Dedifferentiated amniotic fluid mesenchymal stem cell (primary cell): ENCODE measurements around the gene MTM1.
A peak's percentile ranks its signal among the peaks of the same experiment; 100 is the strongest.

ENCODE experiments used
- DNase-seq: peaks from one replicate; pipeline ENCODE4 v3.0.0-alpha.2; 2016; ENCODE audit errors: extremely low spot score

The MTM1 gene

GRCh38 chrX:150602743-150603142 lies 34.3 kb downstream of the MTM1 start:
- no peak for DNase-seq

DNA sequence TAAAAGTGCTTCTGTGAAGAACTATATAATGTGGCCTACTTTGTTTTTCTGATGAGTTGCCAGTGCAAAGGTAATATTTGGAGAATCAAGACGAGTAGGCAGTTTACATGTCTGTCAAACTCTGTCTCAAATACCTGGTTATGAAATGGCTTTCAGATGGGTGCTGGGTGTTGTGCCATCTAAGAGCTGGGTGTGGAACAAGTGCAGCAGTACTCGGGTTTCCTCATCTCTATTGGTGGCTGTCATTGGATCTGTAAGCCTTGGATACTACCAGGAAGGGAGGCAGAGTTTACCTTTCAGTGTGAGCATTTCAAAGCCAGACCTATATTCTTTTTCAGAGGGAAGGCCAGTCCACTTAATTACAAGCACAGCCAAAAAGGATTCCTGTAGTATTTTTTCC lies 37.2 kb downstream of the MTM1 start:
- DNase-seq, result no peak

DNA sequence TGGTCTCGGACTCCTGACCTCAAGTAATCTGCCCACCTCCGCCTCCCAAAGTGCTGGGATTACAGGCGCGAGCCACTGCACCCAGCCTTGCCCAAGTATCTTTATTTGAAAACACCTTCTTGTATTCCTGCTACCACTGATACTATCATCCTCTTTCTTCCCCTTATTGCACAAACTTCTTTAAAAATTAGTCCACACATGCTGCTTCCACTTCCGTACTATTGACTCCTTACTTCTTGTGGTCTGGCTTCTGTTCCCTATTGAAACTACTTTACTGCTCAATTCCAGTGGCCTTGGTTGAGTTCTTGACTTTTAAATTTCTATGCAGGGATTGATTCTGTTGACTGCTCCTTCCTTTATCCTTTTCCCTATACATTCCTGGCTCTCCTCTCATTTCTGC lies 38.8 kb downstream of the MTM1 start:
- DNase-seq, result no peak

DNA sequence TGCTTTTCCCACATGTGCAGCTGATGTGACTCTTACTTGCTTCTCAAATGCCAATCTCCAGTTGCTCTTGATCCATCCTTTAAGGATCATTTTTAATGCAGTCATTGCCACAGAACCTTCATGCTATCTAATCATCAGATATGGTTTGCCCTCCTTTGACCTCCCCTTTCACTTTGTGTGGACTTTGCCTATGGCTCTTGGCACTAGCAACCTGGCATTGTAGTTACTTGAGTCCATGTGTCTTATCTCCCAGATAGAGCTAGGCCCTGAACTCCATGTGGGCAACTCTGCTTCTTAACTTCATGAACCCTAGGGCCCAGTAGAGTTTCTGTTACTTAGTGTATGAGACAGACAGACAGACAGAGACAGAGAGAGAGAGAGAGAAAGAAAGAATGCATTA lies 41.6 kb downstream of the MTM1 start:
- DNase-seq, result no peak

GRCh38 chrX:150610446-150610845 lies 42.0 kb downstream of the MTM1 start:
- no peak for DNase-seq

GRCh38 chrX:150615356-150615755 lies 46.9 kb downstream of the MTM1 start:
- no peak for DNase-seq

GRCh38 chrX:150616179-150616862 lies 47.9 kb downstream of the MTM1 start:
- DNase-seq, result no peak

DNA sequence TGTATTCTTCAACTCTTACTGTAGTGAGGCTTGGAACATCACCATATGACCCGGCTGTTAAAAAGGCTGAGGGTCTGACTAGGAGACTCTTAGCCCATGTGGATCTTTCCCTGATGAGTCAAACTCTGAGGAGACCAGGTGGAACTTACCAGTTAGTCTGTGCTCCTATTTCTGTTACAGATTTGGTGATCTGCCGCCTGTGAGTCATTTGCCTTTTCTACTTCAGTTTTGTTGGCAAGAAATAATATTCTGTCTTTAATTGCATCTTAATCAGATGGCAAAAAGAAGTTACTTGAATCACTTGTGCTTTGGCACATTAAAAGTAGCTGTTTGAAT lies 48.4 kb downstream of the MTM1 start:
- no peak for DNase-seq

GRCh38 chrX:150621652-150622051 lies 53.2 kb downstream of the MTM1 start:
- DNase-seq, result no peak

- DNase-seq, result no peak
These were observed 55.2 kb downstream of the MTM1 start for GRCh38 chrX:150623583-150623982.

- no peak for DNase-seq
These were observed 56.7 kb downstream of the MTM1 start for GRCh38 chrX:150625097-150625496.

DNA sequence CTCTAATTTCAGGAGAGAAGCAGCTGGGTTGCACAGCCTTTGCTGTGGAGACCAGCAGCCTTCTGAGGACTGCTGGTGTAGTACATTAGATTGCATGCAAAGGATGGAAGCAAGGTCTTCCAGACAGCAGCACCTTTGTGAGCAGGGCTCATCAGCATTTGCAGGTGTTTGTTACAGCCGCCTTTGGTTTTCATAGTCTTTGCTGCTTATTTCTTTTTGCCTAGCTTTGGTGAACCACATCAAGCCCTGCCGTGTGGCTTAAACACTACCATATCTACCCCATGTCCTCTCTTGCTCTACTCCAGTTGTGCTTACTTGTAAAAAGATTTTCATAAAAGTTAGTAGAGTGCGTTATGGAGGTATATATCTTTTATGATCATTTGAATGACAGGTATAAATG lies 57.5 kb downstream of the MTM1 start:
- no peak for DNase-seq

- no peak for DNase-seq
These were observed 59.5 kb downstream of the MTM1 start for GRCh38 chrX:150627957-150628356.

DNA sequence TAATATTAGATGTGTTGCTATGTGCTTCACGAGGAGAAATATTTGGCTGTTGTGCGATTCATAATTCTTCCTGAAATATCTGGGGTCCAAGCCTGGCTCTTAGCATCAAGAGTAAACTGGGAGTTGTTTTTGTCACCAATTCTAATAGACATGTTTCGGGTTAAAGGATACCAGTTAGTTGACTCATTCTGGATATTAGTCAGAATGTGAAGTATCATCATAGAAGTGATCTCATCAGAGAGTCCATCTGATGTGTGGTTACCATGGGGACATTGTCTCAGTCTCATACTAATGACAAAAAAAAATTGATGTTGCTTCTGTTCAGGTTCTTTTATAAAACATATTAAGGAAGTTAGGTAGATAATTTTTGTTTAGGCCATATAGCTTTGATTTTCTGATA lies 67.5 kb downstream of the MTM1 start:
- no peak for DNase-seq

- no peak for DNase-seq
These were observed 74.0 kb downstream of the MTM1 start for GRCh38 chrX:150642423-150642822.

DNA sequence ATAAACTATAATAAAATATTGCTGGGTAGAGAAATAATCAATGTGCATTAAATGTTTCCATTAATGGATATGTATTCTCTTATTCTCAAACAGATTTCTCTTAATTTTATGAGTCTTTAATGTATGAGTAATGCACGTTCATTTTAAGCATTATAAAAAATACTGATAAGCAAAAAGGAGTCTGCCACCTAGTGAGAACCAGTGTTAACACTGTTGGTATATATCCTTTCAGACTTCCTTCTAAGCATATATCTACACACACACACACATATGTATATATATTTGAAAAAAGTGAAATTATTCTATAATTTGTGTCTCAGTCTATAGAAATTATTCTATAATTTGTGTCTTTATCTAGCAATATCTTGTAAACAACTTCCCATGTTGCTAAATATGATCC lies 74.8 kb downstream of the MTM1 start:
- no peak for DNase-seq

DNA sequence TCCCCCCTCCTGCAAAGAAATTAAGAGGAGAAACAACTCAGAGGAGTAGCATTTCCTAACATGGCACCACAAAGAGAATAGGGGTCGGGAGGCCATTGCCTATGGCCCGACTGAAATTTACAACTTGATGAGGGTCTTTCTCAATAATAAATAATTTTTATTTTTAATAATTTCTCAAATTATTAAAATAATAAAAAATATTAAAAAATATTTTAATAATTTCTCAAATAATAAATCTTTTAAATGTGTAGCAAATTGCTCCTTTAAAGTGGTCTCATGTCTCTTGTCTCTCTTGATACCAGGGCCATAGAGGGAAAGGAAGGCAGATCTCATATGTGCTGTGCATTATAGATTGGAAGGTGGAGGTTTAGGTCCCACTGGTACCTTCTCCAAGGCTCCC lies 75.5 kb downstream of the MTM1 start:
- DNase-seq, result no peak

DNA sequence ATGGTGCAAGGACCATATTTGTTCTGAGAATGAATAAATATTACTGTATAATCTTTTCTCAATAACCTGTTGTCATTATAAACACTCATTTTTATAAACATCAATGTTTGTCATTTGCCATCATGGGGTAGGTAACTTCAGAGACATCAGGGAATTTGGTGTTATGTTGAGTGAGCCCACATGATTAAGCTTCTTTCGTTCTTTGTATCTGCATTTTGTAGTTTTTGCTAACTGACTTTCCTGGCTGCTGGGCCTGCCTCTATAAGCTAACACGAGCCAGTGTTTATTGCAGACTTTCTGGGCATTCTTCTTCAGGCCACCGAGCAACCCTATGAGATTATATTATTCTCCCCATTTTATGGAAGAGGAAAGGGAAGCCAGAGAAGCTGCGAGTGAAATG lies 76.0 kb downstream of the MTM1 start:
- DNase-seq, result no peak

- DNase-seq, result no peak
These were observed 78.9 kb downstream of the MTM1 start for GRCh38 chrX:150647331-150647730.

DNA sequence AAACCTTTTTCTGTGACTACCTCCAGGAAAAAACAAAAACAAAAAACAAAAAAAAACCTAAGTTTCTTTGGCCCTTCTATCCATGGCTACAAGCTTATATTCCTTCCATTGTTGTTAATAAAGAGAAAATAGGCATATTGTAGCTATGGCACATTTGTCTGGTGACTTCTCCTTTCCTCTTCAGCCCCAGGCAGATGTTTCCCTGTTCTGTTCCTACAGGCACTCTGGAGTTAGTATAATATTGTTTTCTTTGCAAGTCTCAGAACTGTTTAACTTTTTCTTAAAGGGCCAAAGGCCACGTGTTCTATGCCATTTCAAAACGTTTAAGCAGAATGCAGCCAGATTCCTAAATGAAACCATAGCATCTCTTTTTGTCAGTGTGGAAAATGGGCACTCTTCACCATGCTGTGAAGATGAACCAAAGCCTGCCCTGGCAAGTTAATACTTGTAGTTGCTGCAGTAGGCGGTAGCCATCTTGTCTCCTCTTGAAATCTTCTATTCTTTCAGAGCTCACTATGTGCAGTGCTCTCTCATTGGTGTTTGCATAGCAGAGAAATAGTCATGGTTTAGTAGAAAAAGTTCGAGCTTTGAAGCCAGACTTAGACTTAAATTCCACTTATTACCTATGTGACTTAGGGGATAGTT lies 80.0 kb downstream of the MTM1 start:
- no peak for DNase-seq

GRCh38 chrX:150649096-150649870 lies 80.9 kb downstream of the MTM1 start:
- peak; percentile 18 for DNase-seq

DNA sequence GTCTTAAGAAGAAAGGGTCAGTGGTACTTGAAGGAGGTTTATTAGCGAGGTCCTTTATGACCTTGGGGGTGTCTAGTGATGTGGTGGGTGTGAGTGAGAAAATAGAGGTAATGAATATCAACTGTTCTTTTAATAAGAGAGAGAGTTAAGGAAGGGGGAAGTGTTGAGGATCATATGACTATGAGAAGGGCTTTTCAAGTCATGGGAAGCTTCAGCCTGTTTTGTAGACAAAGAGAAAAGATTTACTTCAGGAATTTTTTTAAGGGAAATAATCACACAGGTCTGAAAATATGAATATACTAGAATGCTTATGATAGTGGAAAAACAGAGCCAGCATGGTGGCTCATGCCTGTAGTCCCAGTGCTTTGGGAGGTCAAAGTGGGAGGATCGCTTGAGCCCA lies 83.5 kb downstream of the MTM1 start:
- DNase-seq, result no peak

DNA sequence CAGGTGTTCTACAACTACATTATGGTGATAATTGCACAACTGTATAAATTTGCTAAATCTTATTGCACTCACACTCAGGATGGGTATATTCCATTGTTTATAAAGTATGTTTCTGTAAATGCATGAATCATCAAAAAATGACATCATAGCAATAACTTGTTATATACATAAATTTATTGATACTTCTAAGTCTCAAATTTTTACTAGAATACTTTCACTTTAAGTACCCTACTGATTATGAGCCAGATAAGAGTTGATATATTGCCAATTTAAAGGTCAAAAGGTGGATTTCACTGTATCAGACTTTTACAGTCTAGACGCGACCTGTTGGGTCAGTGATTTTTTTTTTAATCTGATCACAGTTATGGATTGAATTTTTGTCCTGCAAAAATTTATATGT lies 87.4 kb downstream of the MTM1 start:
- no peak for DNase-seq
